HG02973 (cell line): ENCODE results near the gene MEST.
"Not testable (repeated sequence)": the region's sequence is repeated elsewhere in the genome, so short reads cannot be mapped to it uniquely, and the experiment has no call there.

Experiments
- ATAC-seq: cut with Tn5 transposase; IDR thresholded peaks from one replicate; pipeline ENCODE4 v1.9.1; 2021; ENCODE audit warnings: moderate library complexity; ENCODE audit not compliant: unreplicated experiment

MEST gene

GRCh38 chr7:130521258-130521951, 29.5 kb downstream of the MEST start:
- ATAC-seq: no peak

- not testable (repeated sequence) for ATAC-seq
These were observed 31.7 kb downstream of the MEST start for GRCh38 chr7:130523519-130524125.

GRCh38 chr7:130524628-130525027, 32.7 kb downstream of the MEST start:
- ATAC-seq: no peak

GRCh38 chr7:130527752-130528355, 36.0 kb downstream of the MEST start:
- ATAC-seq: not testable (repeated sequence)

GRCh38 chr7:130529417-130529816, 37.5 kb downstream of the MEST start:
- no peak for ATAC-seq

GRCh38 chr7:130537894-130538293, 46.0 kb downstream of the MEST start:
- not testable (repeated sequence) for ATAC-seq

- not testable (repeated sequence) for ATAC-seq
These were observed 49.4 kb downstream of the MEST start for GRCh38 chr7:130541287-130541686.

GRCh38 chr7:130542297-130542696, 50.4 kb downstream of the MEST start:
- ATAC-seq: not testable (repeated sequence)

- no peak for ATAC-seq
These were observed 51.7 kb downstream of the MEST start for GRCh38 chr7:130543487-130544010.

GRCh38 chr7:130544356-130544755, 52.5 kb downstream of the MEST start:
- no peak for ATAC-seq

GRCh38 chr7:130553398-130554029, 61.6 kb downstream of the MEST start:
- ATAC-seq: no peak

- no peak for ATAC-seq
These were observed 62.6 kb downstream of the MEST start for GRCh38 chr7:130554481-130554880.
